Stomach smooth muscle (tissue), 2 donors: ENCODE results near the gene HBE1.

Experiments used
- H3K27ac ChIP-seq: one replicate; pipeline ENCODE4 v1.7.0; 2013; ENCODE audit warnings: mild to moderate bottlenecking, low read length, inconsistent platforms
- H3K27me3 ChIP-seq, 2 donors: one replicate each; pipeline ENCODE4 v1.7.0; 2013; ENCODE audit warnings: low read length in 2 of 2; ENCODE audit not compliant: insufficient read depth in 2 of 2, control insufficient read depth in 1 of 2
- H3K36me3 ChIP-seq, 2 donors: one replicate each; pipeline ENCODE4 v1.7.0; 2013; ENCODE audit warnings: low read length in 2 of 2; ENCODE audit not compliant: control insufficient read depth in 2 of 2, insufficient read depth in 2 of 2
- H3K4me1 ChIP-seq: one replicate; pipeline ENCODE4 v1.7.0; 2013; ENCODE audit warnings: low read length; ENCODE audit not compliant: control insufficient read depth, insufficient read depth
- H3K4me3 ChIP-seq, 2 donors: one replicate each; pipeline ENCODE4 v1.7.0; 2013; ENCODE audit warnings: low read length in 2 of 2
- H3K9ac ChIP-seq, 2 donors: one replicate each; pipeline ENCODE4 v1.7.0; 2013; ENCODE audit warnings: low read length in 2 of 2, mild to moderate bottlenecking in 1 of 2
- H3K9me3 ChIP-seq, 2 donors: one replicate each; pipeline ENCODE4 v1.7.0; 2013; ENCODE audit warnings: low read length in 2 of 2; ENCODE audit not compliant: control insufficient read depth in 2 of 2
- donor health status: healthy.
- donor health status: Pancreatic carcinoma.

The HBE1 gene

GRCh38 chr11:5285703-5286340 is 16.1 kb upstream of the HBE1 start:
- H3K9ac ChIP-seq, result no peak overlapping the region
- H3K27me3 ChIP-seq, result no peaks in the 10 kb centered on the region
- H3K9me3 ChIP-seq, result no peaks in the 10 kb centered on the region
- no peak overlapping the region for H3K4me3 ChIP-seq
- H3K4me1 ChIP-seq, result no peaks in the 10 kb centered on the region
- H3K27ac ChIP-seq, result no peak overlapping the region
- no peaks in the 10 kb centered on the region for H3K36me3 ChIP-seq

GRCh38 chr11:5284637-5285036 is 14.9 kb upstream of the HBE1 start:
- Histone ChIP-seq H3K36me3 (no peaks in the 10 kb centered on the region), H3K9ac (no peak overlapping the region), H3K27me3 (no peaks in the 10 kb centered on the region), H3K27ac (no peak overlapping the region), H3K4me3 (no peak overlapping the region), H3K4me1 (no peaks in the 10 kb centered on the region), H3K9me3 (no peaks in the 10 kb centered on the region)

- H3K27ac ChIP-seq, result no peak overlapping the region
- no peak overlapping the region for H3K4me3 ChIP-seq
- H3K9ac ChIP-seq, result no peak overlapping the region
- H3K4me1 ChIP-seq, result no peaks in the 10 kb centered on the region
- no peaks in the 10 kb centered on the region for H3K27me3 ChIP-seq
- H3K36me3 ChIP-seq, result no peaks in the 10 kb centered on the region
- H3K9me3 ChIP-seq, result no peaks in the 10 kb centered on the region
These were observed 14.1 kb upstream of the HBE1 start for GRCh38 chr11:5283882-5284281.

GRCh38 chr11:5283086-5283485 is 13.3 kb upstream of the HBE1 start:
- no peak overlapping the region for H3K9ac ChIP-seq
- H3K4me1 ChIP-seq, result no peaks in the 10 kb centered on the region
- no peaks in the 10 kb centered on the region for H3K36me3 ChIP-seq
- H3K4me3 ChIP-seq, result no peak overlapping the region
- H3K9me3 ChIP-seq, result no peaks in the 10 kb centered on the region
- no peaks in the 10 kb centered on the region for H3K27me3 ChIP-seq
- H3K27ac ChIP-seq, result no peak overlapping the region

GRCh38 chr11:5282628-5283027 is 12.9 kb upstream of the HBE1 start:
- no peaks in the 10 kb centered on the region for H3K4me1 ChIP-seq
- H3K9ac ChIP-seq, result no peak overlapping the region
- no peak overlapping the region for H3K4me3 ChIP-seq
- no peaks in the 10 kb centered on the region for H3K9me3 ChIP-seq
- no peaks in the 10 kb centered on the region for H3K27me3 ChIP-seq
- H3K27ac ChIP-seq, result no peak overlapping the region
- no peaks in the 10 kb centered on the region for H3K36me3 ChIP-seq

GRCh38 chr11:5281596-5281995 is 11.9 kb upstream of the HBE1 start:
- no peaks in the 10 kb centered on the region for H3K9me3 ChIP-seq
- H3K9ac ChIP-seq, result no peak overlapping the region
- H3K4me1 ChIP-seq, result no peaks in the 10 kb centered on the region
- no peak overlapping the region for H3K27ac ChIP-seq
- H3K27me3 ChIP-seq, result no peaks in the 10 kb centered on the region
- H3K4me3 ChIP-seq, result no peak overlapping the region
- no peaks in the 10 kb centered on the region for H3K36me3 ChIP-seq

GRCh38 chr11:5280582-5281102 is 10.9 kb upstream of the HBE1 start:
- no peaks in the 10 kb centered on the region for H3K9me3 ChIP-seq
- H3K27ac ChIP-seq, result no peak overlapping the region
- H3K4me3 ChIP-seq, result no peak overlapping the region
- no peaks in the 10 kb centered on the region for H3K36me3 ChIP-seq
- no peak overlapping the region for H3K9ac ChIP-seq
- no peaks in the 10 kb centered on the region for H3K4me1 ChIP-seq
- no peaks in the 10 kb centered on the region for H3K27me3 ChIP-seq

GRCh38 chr11:5279471-5280090 is 9.8 kb upstream of the HBE1 start:
- no peaks in the 10 kb centered on the region for H3K27me3 ChIP-seq
- H3K9me3 ChIP-seq, result no peaks in the 10 kb centered on the region
- no peak overlapping the region for H3K27ac ChIP-seq
- no peaks in the 10 kb centered on the region for H3K4me1 ChIP-seq
- H3K9ac ChIP-seq, result no peak overlapping the region
- H3K36me3 ChIP-seq, result no peaks in the 10 kb centered on the region
- H3K4me3 ChIP-seq, result no peak overlapping the region

- no peaks in the 10 kb centered on the region for H3K27me3 ChIP-seq
- no peak overlapping the region for H3K9ac ChIP-seq
- no peak overlapping the region for H3K4me3 ChIP-seq
- no peaks in the 10 kb centered on the region for H3K4me1 ChIP-seq
- H3K36me3 ChIP-seq, result no peaks in the 10 kb centered on the region
- no peaks in the 10 kb centered on the region for H3K9me3 ChIP-seq
- no peak overlapping the region for H3K27ac ChIP-seq
These were observed 8.2 kb upstream of the HBE1 start for GRCh38 chr11:5277807-5278382.

- H3K27ac ChIP-seq, result no peak overlapping the region
- H3K36me3 ChIP-seq, result no peaks in the 10 kb centered on the region
- no peak overlapping the region for H3K9ac ChIP-seq
- H3K4me3 ChIP-seq, result no peak overlapping the region
- no peaks in the 10 kb centered on the region for H3K4me1 ChIP-seq
- no peaks in the 10 kb centered on the region for H3K9me3 ChIP-seq
- H3K27me3 ChIP-seq, result no peaks in the 10 kb centered on the region
These were observed 7.0 kb upstream of the HBE1 start for GRCh38 chr11:5276697-5277096.
